HG02759 (cell line): ENCODE measurements around the gene SLC9A7.
"Not testable (repeated sequence)": the region's sequence is repeated elsewhere in the genome, so short reads cannot be mapped to it uniquely, and the experiment has no call there.

Source experiments
- ATAC-seq: cut with Tn5 transposase; IDR thresholded peaks from one replicate; pipeline ENCODE4 v1.9.1; 2021; ENCODE audit warnings: mild to moderate bottlenecking, moderate library complexity; ENCODE audit not compliant: unreplicated experiment

The SLC9A7 gene

GRCh38 chrX:46758956-46759644 is at the start of gene SLC9A7:
Gene SLC9A7 (minus strand): TSS chrX:46759118. CDS start chrX:46759029, 89 bp downstream.
- ATAC-seq: peak; percentile 67

GRCh38 chrX:46805270-46805669 is 46.4 kb upstream of the SLC9A7 start:
- no peak for ATAC-seq

DNA sequence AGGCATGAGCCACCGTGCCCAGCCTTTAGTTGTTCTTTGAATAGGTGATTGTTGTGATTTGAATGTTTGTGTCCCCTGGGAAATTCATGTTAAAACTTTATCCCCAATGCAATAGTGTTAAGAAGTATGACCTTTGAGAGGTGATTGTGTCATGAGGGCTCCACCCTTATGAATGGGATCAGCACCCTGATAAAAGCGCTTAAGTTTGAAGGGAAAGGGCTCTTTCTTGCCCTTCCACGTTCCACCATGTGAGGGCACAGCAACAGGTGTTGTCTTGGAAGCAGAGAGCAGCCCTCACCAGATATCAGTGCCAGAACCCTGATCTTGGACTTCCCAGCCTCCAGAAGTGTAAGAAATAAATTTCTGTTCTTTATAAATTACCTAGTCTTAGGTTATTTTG is 44.2 kb upstream of the SLC9A7 start:
- no peak for ATAC-seq

DNA sequence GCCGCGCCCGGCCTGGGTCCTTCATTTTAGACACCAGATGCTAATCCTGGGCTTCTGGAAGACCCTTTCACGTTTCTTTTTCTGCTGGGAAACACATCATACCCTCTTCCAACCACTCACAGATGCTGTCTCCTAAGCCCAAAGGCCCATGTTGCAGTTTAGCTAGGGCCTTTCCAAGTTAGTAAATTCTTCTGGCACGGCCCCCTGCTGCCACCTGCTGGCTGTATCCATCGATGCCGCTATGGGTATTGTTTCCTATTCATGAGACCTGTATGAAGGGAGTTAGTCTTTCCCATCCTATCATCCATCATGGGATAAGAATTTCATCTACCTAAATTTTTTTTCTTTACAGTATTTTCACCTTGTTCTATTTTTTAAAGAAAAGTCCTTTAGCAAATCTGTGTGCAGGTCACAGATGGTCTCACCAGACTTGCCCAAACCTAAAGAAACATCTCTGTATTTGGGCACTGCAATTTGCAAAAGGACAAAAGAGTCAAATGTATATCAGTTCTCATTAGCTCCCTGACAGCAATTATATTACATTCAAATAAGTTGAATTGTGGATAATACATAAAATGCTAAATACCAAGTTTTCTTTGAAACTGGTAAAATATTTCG is 37.8 kb upstream of the SLC9A7 start:
- peak; percentile 59 for ATAC-seq

- ATAC-seq: no peak
Measured at GRCh38 chrX:46793386-46794143, 34.6 kb upstream of the SLC9A7 start.

GRCh38 chrX:46792810-46793188 is 33.9 kb upstream of the SLC9A7 start:
- ATAC-seq: no peak

GRCh38 chrX:46791927-46792809 is 33.2 kb upstream of the SLC9A7 start:
- ATAC-seq: no peak

- ATAC-seq: no peak
Measured at GRCh38 chrX:46788902-46789301, 30.0 kb upstream of the SLC9A7 start.

DNA sequence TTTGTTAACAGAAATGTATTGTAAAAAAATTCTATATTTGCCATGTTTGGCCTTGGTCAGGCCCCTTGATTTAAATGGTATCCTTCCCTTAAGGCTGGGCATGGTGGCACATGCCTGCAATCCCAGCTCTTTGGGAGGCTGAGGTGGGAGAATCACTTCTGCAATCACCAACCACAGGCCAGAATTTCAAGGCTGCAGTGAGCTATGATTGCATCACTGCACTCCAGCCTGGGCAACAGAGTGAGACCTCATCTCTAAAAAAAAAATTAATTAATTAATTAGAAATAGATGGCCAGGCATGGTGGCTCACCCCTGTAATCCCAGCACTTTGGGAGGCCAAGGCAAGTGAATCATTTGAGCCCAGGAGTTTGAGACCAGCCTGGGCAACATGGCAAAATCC is 25.5 kb upstream of the SLC9A7 start:
- not testable (repeated sequence) for ATAC-seq

- no peak for ATAC-seq
Measured at GRCh38 chrX:46782034-46782433, 23.1 kb upstream of the SLC9A7 start.

GRCh38 chrX:46777971-46778810 is 19.3 kb upstream of the SLC9A7 start:
- no peak for ATAC-seq

- ATAC-seq: no peak
Measured at GRCh38 chrX:46770817-46771163, 11.9 kb upstream of the SLC9A7 start.

GRCh38 chrX:46770000-46770816 is 11.3 kb upstream of the SLC9A7 start:
- no peak for ATAC-seq

- ATAC-seq: no peak
Measured at GRCh38 chrX:46762963-46763362, 4.0 kb upstream of the SLC9A7 start.

- no peak for ATAC-seq
Measured at GRCh38 chrX:46759645-46759974, 692 bp upstream of the SLC9A7 start.

DNA sequence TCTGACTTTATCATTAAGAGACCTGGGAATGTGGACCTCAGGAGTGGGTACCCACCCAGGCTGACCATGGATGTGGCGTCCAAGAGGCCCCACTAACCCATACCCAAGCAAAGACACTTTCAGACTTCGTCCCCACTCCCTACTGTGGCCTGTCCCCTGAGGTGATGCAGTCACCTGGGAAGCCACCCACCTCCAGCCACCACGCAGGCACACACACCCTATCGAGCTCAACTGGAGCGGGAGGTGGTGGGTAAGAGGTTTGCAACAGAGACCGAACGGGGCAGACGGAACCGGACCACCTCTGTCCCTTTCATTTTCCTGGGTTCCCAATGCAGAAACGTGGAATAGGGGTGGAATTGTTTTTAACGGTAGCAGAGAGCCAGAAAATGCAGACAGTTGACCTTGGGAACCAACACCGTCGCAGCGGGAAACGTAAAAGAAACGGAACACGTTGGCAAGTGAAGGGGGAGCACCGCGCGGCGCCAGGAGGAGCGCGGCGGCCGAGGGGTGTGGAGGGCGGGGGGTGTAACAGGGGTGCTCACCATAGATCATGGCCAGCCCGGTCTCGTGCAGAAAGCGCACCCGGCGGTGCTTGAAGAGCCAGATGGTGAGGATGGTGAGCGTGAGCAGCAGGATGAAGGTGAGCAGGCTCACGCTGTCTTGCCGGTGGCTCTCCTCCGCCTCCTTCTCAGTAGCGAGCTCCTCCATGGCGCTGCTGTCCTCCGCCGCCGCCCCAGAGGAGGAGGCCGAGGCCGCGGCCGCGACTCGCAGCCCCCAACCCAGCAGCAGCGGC is 559 bp downstream of the SLC9A7 start:
- peak; percentile 24 for ATAC-seq

DNA sequence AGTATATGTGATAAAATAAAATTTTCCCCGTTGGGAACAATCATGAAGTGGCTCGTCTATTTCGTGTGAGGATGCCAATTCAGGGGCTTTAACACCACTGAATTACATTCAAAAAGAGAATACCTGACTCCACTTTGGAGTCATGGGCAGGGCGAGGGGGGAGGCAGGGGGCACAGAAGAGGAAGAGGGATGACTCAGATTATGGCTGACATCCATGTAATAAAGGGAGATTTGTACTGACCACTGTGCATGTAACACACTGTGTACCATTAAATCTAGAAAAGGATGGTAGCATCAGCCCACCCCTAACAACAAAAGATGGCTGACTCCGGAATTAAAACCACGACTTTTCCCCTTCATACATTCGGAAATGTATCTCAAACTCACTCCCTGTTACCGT is 1.3 kb downstream of the SLC9A7 start:
- no peak for ATAC-seq

GRCh38 chrX:46757052-46757451 is 1.9 kb downstream of the SLC9A7 start:
- no peak for ATAC-seq

GRCh38 chrX:46755671-46756070 is 3.2 kb downstream of the SLC9A7 start:
- no peak for ATAC-seq
